ENCODE data around the gene ITFG2.

DNA sequence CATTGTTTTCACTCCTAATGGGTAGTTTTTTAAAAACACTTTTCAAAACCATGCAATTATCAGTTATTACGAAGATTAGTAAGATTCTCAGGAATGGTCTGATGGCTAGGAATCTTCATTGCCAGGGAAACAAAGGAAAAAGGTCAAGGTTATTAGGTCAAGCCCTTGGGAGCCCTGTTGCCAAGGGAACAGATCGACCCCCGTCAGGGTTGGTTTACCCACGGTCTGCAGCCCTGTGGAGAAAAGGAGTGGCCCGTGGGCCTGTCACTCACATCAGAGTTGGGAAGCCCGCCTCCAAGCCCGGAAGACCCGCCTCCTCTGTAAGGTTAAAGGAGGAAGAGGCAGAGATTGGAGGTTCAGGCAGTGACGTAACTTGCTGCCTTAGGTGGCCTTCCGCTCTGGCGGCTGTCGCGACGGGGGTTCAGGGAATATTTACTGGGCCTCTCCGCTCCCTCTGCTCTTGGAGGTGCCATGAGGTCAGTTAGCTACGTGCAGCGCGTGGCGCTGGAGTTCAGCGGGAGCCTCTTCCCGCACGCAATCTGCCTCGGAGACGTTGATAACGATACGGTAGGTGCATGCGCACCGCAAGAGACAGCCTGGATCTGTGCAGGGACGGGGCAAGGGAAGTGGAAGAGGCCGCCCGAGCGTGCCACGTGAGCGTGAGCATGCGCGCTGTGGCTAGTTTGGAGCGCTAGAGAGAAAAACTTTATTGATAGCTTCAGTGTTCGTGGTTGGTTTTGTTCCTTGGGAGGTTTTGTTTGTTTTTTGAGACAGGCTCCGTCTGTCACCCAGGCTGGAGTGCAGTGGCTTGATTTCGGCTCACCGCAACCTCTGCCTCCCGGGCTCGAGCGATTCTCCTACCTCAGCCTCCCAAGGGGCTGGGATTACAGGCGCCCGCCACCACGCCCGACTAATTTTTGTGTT lies at the start of gene ITFG2:
- TF ChIP-seq, protein P1, sequence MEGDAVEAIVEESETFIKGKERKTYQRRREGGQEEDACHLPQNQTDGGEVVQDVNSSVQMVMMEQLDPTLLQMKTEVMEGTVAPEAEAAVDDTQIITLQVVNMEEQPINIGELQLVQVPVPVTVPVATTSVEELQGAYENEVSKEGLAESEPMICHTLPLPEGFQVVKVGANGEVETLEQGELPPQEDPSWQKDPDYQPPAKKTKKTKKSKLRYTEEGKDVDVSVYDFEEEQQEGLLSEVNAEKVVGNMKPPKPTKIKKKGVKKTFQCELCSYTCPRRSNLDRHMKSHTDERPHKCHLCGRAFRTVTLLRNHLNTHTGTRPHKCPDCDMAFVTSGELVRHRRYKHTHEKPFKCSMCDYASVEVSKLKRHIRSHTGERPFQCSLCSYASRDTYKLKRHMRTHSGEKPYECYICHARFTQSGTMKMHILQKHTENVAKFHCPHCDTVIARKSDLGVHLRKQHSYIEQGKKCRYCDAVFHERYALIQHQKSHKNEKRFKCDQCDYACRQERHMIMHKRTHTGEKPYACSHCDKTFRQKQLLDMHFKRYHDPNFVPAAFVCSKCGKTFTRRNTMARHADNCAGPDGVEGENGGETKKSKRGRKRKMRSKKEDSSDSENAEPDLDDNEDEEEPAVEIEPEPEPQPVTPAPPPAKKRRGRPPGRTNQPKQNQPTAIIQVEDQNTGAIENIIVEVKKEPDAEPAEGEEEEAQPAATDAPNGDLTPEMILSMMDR (IDR thresholded peaks at IDR 0.05 in 2 of 3, conservative IDR thresholded peaks at IDR 0.05 in 1 of 3; ENCODE audit: borderline replicate concordance in 1 of 3, insufficient read depth in 1 of 3, low read depth in 2 of 3, low read length in 2 of 3): no peak
- peak; percentile 96 for TF ChIP-seq POLR2A (IDR thresholded peaks at IDR 0.05; ENCODE audit: borderline replicate concordance, extremely low read depth, insufficient read depth, insufficient read length)
- TF ChIP-seq TCF7L2 (IDR thresholded peaks at IDR 0.05; ENCODE audit: borderline replicate concordance, extremely low read depth, insufficient read depth, insufficient read length): peak; percentile 61
- TF ChIP-seq ELF1 (IDR thresholded peaks at IDR 0.05; ENCODE audit: borderline replicate concordance, low read depth): peak; percentile 74
- TF ChIP-seq, protein P2, sequence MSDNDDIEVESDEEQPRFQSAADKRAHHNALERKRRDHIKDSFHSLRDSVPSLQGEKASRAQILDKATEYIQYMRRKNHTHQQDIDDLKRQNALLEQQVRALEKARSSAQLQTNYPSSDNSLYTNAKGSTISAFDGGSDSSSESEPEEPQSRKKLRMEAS (IDR thresholded peaks at IDR 0.05): peak; percentile 97
- TF ChIP-seq POLR2AphosphoS5 (IDR thresholded peaks at IDR 0.05; ENCODE audit: low read depth, low read length): peak; percentile 95
- TF ChIP-seq JUND (IDR thresholded peaks at IDR 0.05): no peak

Data from HCT116 (cell line).